Anterior cingulate cortex (tissue), 58 donors: Measurements from ENCODE around the gene DSP.

Experiments
- DNase-seq, 58 donors: peaks; one replicate each; lab custom pipeline; 2025; lab: John Stamatoyannopoulos, UW

DSP gene

DNA sequence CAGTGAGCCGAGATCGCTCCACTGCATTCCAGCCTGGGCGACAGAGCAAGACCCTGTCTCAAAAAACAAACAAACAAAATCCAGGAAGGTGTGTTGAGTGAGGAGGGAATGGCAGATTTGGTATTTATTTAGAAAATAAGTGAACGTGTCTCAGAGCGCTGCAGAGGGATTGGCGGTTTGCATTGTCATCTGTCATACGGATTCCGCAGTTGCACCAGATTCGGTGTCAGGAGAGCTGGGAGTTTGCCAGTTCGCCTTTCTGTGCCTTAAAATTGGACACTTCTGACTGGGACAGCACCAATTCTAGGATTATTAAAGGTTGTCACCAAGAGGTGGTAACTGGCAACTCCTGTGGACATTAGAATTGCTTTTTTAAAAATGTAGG is 49.4 kb downstream of the DSP start:
- DNase-seq: peak in 6 of 58 donors; percentile 3 to 18 (median 10)

DNA sequence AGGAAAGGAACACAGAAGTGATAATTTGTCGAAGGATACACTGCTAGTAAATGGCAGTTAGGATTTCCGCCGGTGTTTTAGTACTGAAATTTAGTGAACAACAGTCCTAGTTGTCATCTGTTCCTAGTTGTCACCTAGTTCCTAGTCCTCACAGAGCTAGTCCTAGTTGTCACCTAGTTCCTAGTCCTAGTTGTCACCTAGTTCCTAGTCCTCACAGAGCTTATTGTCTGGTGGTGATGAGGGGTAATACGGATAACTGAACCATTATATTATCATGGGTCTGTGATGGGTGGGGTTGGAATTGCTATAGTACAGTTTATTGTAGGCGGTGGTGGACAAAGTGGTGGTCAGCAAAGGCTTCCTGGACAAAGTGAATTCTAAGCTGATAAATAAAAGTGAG is 50.3 kb downstream of the DSP start:
- no peak for DNase-seq

DNA sequence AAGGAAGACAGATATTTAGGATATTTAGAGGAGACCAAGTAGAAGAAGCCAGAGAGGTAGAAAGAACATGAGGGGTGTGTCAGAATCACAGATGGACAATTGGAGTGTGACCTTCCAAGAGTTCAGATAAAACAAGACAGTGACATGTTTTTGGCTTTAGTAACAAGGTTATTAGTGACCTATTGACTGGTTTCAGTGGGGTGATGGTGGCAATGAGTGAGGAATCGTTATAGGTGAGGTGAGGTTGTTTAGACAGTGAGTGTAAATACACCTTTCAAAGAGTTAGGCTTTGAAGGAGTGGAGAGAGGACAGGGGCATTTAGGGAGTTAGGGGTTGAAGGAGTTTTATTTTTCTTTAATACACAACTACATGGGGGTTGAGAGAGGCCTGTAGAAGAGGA is 51.8 kb downstream of the DSP start:
- no peak for DNase-seq

DNA sequence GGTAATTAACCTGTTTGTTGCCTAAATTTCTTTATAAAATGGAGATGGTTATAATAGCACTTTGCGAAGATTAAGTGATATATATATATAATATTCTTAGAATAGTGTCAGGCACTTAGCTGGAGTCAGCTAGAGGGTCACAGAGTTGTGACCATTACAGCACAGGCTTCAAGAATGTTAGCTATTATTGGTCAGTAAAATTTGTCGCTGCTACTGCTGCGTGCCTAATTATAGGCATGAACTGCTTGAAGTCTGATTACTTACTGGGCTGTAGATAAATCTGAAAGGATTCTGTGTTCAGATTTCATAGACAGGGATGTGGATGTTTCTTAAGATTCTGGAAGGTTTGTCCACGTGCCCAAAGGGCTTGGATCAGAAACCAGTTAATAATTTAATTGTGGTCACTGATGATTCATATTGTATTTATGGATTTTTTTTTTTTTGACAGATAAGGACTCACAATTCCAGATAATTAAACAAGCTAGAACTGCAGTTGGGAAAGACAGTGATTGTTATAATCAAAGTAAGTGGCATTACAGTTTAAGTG is 53.2 kb downstream of the DSP start:
- no peak for DNase-seq

DNA sequence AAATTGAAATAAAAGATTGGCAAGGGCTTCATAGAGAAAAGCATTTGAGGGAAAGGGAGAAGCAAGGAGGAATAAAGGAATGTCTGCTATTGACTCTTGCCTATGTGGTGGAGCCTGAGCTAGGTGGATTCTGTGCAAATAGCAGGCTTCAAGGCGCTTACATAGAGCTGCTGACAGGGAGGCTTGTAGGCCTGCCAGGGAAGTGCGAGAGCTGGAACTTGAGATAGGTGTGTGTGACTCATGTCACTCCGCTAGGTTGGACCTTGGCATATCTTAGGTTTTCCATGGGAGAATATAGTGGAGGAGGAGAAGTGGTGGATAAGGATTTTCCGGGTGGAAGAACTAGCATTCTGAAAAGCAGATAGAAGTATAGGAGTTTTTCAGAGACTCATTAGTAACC is 62.5 kb downstream of the DSP start:
- no peak for DNase-seq

DNA sequence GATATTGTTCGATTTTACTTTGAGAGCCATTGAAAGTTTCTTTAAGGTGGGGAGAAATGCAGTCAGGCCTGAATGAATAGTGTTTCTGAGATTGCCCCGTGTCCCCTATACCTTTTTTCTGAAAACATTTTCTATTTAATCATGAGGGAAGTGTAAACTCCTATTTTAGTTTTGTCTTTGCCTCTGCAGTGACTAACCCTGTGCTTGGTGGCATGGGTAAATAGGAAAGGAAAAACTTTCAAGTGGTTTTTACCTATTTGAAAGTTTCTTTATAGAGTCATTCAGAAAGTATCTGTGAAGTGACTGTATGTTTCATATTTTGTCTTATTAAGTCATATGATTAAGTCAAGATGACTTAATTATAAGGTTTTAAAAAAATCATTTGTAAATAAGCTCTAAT is 63.0 kb downstream of the DSP start:
- no peak for DNase-seq

DNA sequence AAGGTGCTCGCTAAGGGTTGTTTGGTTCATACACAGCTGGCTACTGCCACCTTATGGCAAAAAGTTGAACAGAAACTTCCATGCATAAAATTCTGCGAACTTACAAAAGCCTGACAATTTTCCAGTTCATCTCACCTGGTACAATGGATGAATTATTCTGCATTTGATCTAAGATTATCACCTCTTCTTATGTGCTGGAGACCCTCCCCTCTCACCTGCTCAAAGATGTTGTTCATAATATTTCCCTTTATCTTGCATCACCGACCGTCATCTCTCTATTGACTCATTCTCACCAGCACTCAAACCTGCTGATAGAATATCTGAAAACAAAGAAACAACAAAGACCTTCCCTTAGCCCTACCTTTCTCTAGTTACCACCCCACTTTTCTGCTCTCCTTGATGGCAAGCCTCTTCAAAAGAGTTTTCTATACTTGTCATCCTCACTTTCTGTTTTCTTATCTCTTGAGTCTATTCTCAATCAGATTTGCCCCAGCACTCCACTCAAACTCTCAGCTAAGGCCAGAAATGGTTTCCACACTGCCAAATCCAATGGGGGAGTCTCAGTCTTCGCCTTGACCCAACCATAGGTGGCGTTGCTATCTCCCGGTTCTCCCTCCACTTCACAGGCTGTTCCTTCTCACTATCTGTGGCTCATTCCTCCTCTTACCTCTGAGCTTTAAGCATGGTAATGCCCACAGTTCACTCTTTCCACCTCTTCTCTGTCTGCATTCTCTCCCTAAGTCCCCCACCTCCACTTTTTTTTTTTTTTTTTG is 74.3 kb downstream of the DSP start:
- peak in 6 of 58 donors; percentile 1 to 65 (median 8) for DNase-seq

DNA sequence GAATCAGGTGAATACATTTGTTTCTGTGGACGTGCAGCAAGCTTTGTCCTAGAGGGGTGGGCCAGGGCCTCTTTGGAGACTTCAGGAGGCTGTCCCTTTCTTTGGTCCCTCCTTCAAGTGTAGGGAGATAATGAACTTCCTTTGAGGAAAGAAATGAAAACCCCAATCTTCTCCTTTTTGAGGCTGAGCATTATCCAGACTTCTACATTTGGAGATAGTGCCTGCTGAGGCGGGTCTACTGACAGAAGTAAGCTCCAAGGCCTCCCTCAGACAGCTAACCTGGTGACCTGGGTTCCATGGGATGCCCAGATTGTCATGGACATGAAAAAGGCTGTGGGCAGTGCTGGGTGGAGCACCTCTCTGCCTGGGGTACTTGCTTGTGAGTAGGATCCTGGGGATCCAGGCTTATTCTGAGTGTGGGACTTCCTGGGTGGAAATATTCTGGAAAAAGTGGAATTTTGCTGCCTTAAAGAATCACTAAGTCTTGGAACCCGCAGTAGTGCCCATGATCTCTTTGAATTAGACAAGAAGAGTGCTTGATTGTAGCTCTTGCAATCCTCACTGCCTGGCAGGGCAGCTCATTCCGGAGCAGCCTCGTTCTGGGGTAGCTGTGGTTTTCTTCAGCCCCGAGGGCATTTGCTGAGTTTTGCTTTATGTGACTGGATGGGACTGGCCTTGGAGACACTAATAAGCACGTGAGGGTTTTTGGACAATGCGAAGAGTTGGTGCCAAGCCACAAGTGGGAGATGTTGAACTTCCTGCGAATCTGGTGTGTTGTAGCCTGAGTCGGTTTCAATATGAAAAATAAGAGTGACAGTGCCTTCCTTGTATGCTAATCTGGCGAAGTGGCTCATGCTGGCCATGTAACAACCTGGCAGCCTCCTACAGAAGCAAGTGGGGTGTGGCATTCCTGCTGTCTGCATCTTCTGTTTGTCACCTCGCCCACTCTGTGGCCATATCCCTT is 76.6 kb downstream of the DSP start:
- DNase-seq: peak in 4 of 58 donors; percentile 4 to 42 (median 23)

DNA sequence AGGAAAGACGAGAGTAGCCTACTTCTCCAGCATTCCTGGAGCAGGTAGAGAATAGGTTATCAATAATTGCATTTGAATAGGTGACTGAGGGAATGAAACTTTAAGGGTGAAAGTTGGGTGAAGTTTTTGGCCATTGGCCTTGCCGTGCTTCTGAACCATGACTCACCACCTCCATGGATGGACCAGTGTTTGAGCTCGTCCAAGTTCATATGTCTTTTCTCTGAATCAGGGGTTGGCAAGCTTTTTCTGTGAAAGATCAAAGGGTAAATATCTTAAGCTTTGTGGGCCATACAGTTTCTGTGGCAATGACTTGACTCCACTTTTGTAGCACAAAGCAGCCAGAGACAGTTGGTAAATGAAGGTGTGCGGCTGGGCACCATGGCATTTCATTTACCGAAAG is 80.3 kb downstream of the DSP start:
- no peak for DNase-seq

DNA sequence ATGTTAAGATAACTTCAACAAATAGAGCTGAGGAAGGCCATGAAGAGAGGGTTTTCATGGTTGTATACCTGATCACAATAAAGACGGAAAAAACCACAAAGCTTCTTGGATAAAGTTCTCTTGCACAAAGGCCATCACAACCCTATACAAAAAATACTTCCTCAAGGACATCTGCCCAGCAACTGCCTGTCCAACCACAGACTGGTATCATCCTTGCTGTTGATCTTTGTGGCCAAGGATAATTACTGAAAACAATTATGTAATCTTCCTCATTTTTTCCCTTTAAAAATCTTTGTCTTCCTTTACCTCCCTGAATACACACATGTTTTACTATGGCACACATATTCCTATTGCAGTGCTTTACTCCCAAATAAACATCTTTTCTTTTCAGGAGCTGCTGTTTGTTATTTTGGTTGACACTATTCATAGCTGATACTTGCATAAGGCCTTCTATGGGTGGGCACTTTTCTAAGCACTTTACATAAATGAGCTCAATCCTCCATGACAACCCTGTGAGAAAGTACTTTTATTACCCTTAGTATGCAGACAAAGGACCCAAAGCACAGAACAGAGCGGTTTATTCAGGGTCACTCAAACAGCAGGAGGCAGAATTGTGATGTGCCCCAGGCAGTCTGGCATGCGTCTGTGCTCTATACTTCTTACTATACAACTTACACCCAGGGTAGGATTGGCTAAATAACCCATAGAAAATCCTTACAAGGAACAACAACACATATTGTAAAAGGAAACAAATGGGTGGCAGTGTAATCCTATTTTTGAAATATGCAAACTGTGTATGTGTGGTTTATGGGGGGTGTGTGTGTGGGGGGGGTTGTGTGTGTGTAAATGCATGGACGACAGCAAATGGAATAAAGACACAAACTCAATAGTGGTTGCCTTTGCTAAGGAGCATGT is 83.6 kb downstream of the DSP start:
- no peak for DNase-seq

DNA sequence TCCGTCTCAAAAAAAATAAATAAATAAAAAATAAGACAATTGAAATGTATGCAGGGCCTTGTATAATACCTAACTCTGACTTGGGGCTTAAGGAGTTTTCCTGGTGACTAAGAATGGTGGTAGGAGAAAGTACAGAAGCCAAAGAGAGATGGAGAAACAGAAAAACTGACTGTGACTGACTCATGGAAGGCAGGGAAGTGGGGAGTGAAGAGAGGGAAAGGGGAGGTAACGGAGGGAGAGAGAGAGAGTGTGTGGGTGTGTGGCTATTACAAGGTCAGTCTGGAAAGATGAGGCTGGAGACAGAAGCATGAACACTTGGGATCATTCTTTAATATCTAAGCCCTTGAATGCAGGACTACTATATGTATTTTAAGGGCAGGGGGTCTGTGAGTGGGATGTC is 87.0 kb downstream of the DSP start:
- DNase-seq: no peak

DNA sequence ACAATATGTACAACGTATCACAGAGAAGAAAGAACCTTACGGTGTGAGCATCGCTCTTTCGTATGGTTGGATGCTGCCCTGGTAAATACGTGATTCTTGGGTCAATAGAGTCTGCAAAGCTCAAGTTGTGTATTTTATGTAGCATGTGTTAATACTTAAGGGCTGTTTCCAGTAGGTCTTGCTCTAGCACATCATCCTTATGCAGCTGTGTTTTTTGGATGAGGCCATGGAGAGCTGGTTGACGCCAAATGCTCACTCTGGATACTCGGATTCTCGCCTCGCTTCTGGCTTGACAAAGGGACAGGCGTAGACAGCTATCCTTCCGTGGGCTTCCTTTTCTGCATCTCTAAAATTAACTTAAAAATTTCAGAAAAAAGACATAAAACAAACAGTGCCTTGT is 87.4 kb downstream of the DSP start:
- no peak for DNase-seq

DNA sequence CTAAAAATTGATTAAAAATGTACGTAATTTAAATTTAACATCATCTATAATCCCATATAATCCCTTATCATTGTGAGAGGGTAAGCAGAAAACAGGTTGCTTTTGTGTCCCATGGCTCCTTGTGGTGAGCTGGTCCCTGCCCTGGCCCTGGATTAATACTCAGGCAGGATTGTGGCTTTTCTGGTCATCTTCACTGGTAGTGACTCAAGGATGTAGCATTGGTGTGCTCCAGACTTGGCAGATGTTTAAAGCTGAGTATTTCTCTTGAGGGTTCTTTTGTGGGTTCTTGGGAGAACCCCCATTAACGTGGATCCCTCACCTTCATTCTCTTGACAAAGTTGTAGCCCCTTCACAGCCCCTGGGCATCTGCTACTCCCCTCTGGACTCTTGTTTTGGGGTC is 87.8 kb downstream of the DSP start:
- no peak for DNase-seq

DNA sequence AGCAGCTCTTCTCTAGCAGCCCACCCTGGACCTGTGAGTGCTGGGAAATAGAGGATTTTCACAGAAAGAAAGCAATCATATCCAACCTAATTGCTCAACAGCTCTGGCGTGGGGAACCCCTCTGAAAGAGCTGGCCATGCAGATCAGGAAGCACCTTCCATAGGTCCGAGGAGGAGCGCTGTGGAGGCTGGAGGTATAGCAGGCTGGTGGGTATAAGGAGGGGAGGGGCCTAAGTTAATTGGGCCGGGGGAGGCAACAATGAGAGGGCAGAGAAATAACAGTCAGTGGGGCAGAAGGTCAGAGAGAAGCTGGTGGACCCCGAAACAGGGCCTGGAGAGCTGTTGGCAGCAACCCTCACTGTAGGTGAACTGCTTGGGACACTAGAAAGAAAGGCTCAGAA is 89.3 kb downstream of the DSP start:
- DNase-seq: no peak

DNA sequence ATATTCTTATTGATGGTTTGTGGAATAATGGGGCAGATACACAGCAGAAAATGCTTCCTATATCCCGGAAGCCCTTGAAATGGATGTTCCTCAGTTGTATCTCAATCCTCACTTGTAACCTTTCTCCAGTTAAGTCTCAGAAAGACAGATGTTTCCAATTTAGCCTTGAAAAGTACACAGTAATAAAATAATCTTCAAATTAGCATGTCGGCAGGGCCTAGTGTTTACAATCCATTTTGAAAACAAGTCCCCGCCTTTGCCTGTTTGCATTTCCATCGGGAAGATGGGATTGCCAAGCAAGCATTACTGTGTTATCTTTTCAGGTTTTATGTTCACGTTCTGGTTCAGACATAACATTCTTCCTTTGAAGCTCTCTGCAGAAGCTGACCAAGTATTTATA is 90.0 kb downstream of the DSP start:
- no peak for DNase-seq

DNA sequence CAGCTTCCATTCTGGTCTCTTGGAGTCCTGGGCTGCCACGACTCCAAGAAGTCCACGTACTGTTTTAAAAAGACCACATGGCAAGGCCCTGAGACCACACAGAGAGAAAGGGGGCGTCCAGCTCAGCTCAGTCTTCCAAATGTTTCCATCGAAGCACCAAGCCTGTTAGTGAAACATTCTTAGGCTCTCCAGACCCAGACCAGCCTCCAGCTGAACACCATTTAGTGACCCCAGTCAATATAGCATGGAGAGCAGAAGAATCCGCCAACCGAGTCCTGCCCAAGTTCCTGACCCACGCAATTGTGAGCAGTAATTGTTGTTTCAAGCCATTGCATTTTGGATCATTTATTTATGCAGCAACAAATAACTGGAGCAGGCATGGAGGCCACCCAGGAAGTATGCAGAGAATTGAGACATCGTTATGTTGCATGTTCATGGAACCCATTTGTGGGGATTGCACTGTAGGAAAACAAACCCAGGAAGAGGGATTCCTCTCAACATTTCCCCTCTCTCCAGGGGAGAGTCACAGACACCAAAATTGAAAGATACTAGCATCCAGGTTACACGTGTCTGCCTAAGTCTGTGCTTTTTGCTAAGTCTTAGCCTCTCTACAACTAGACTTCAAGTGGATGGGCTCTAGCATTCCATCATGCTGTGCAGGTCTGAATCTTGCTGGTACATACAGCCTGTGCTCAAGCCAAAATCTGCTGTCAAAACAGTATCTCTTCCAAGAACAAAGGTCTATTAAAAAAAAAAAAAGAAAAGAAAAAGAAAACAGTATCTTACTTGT is 91.2 kb downstream of the DSP start:
- no peak for DNase-seq

DNA sequence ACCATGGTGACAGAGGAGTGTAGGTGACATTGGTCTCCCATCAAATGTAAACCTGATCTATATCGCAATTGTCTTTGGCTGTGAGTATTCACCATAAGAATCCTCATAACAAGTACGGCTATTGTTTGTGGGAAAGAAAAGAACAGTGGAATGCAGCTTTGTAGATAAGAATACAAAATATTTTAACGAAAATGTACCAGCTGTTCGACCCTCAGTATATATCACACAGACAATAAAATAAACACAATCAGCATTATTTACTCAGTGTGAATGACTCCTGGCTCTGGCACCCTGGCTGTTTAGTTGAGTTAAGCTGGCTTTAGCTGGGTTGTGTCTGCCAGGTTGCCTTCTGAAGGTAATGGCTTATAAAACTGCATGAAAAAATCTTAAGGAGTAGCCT is 91.9 kb downstream of the DSP start:
- no peak for DNase-seq

DNA sequence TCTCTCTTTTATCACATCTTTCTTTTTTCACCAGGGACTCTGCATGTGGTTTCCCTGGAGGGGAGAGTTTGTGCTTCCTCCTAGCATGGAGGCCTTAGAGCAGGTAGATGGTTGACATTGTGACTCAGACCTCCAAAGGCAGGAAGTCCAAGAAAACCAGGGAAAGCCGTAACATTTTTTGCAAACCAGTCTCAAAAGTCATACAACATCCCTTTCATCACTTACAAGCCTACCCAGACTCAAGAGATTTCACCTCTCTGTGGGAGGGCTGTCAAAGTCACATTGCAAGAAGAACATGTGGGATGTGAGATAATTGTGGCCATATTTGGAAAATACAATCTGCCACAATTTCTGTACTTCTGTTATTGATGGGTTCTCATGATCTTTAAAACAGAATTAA is 94.7 kb downstream of the DSP start:
- no peak for DNase-seq
